ENCODE data around the gene SULT1C2.
"Not testable (repeated sequence)": the region's sequence is repeated elsewhere in the genome, so short reads cannot be mapped to it uniquely, and the experiment has no call there.

DNA sequence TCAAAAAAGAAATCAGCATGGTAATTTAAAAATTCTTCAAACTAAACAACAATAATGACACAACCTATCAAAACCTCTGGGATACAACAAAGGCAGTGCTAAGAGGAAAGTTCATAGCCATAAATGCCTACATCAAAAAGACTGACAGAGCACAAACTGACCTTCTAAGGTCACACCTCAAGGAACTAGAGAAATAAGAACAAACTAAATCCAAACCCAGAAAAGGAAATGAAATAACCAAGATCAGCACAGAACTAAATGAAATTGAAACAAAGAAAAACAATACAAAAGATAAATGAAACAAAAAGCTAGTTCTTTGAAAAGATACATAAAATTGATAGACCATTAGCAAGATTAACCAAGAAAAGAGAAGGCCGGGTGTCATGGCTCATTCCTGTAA is 70.6 kb downstream of the SULT1C2 start:
- TF ChIP-seq EZH2 (IDR thresholded peaks at IDR 0.05; ENCODE audit: borderline replicate concordance, low read depth, low read length, poor library complexity, severe bottlenecking); CTCF (conservative IDR thresholded peaks at IDR 0.05; ENCODE audit: low read depth, low read length): not testable (repeated sequence)
